Measurements from ENCODE around the gene SHC2.

DNA sequence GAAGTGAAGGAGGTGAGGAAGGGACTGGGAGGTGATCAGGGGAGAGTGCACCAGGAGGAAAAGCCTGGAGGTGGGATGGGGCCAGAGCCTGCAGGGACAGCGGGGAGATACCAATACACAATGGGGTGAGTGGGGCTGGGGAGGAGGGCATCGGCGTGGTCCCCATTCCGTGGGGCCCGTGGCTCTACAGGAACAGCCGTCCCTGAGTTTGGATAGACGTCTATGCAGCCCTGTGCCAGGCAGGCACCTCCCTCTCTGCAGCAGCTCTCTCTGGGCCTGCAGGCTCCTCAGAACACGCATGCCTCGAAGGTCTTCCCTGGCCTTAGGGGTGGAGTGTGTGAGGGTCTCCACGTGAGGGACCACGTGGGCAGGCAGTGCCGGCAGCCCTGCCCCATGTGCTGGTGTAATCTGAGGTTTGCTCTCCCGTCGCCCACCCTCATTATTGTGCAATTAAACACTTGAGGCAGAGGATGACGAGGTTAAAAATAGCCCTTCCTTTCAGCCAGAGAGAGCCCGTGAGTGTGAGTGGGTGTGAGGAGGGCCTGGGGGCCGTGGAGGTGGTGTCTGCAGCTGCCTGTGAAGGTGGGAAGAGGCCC lies 68.4 kb downstream of the SHC2 start:
- TF ChIP-seq CTCF (IDR thresholded peaks at IDR 0.05; ENCODE audit: low read depth, low read length, poor library complexity, severe bottlenecking) = no peak
- TF ChIP-seq EZH2phosphoT487 (IDR thresholded peaks at IDR 0.05; ENCODE audit: borderline replicate concordance, low read length) = no peak
